KMS-11 (cell line): ENCODE measurements around the gene DOK5.

ENCODE experiments used
- H2AFZ ChIP-seq: fragments of 200-600 bp; sonication (generic); 2 replicates; pipeline ENCODE4 v1.6.1; 2016; ENCODE audit warnings: antibody characterized with exemption, mixed run types, low read depth
- H3K27ac ChIP-seq: fragments of 200-600 bp; sonication (generic); 2 replicates; pipeline ENCODE4 v1.6.1; 2016; ENCODE audit warnings: mild to moderate bottlenecking, mixed run types
- H3K27me3 ChIP-seq: fragments of 200-600 bp; sonication (generic); 2 replicates; pipeline ENCODE4 v1.6.1; 2017; ENCODE audit warnings: mild to moderate bottlenecking, low read depth, mixed run types, moderate library complexity; ENCODE audit not compliant: insufficient read depth
- H3K36me3 ChIP-seq: fragments of 200-600 bp; sonication (generic); 2 replicates; pipeline ENCODE4 v1.6.1; 2017; ENCODE audit warnings: mild to moderate bottlenecking, mixed run types; ENCODE audit not compliant: insufficient read depth
- H3K4me1 ChIP-seq: fragments of 200-600 bp; sonication (generic); 2 replicates; pipeline ENCODE4 v1.6.1; 2016; ENCODE audit warnings: mild to moderate bottlenecking, low read depth, mixed run types; ENCODE audit not compliant: poor library complexity, severe bottlenecking
- H3K4me2 ChIP-seq: fragments of 200-600 bp; sonication (generic); 2 replicates; pipeline ENCODE4 v1.7.0; 2016; ENCODE audit warnings: mild to moderate bottlenecking, mixed run types
- H3K4me3 ChIP-seq: fragments of 200-600 bp; sonication (generic); IDR thresholded peaks from 2 replicates; pipeline ENCODE4 v1.6.1; 2017; ENCODE audit warnings: low read depth, low read length, mixed read lengths; ENCODE audit not compliant: insufficient read depth
- H3K79me2 ChIP-seq: fragments of 200-600 bp; sonication (generic); 2 replicates; pipeline ENCODE4 v1.6.1; 2016; ENCODE audit warnings: low read depth, mixed run types; ENCODE audit not compliant: insufficient read depth
- H3K9ac ChIP-seq: fragments of 200-600 bp; sonication (generic); 2 replicates; pipeline ENCODE4 v1.6.1; 2016; ENCODE audit warnings: mild to moderate bottlenecking, mixed run types
- H4K20me1 ChIP-seq: fragments of 200-600 bp; sonication (generic); 2 replicates; pipeline ENCODE4 v1.6.1; 2016; ENCODE audit warnings: mild to moderate bottlenecking, mixed run types; ENCODE audit not compliant: insufficient read depth
- TF ChIP-seq, protein P1 (sequence below): fragments of 200-600 bp; sonication (generic); conservative IDR thresholded peaks from 2 replicates; pipeline ENCODE4 v1.6.1; 2017; ENCODE audit warnings: low read depth, mild to moderate bottlenecking, antibody characterized with exemption, low read length, moderate library complexity, mixed read lengths

Gene DOK5

DNA sequence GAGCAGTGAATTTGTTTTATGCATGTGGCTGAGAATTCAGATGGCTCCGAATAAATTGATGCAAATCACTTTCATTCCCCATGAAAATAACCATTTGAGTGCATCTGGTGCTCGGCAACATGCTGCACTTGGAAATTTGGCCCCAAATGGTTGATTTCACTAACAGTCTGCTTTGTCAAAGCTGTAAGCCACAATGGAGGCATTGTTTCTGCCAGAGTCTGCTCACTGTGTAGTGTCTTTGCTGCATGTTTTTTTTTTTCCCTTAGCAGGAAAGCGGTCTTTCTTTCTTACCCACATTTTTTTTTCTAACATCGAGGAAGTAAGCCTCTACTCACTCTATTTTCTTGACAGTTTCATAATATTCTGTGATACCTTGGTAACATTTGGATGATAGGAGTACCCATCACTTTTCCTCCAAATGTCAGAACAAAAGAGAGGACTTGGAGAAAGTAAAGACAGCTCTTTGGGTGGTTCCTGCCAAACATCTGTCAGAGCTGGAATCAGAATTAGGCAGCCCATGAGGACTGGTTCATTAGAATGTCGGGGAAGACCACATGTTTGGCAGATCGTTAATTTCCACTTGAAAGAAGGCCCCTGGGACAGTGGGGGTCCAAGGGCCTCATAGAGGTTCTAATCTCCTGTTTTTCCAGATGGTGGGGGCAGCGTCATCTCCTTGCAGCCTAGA, 149.5 kb downstream of the DOK5 start:
- TF ChIP-seq, protein P1, sequence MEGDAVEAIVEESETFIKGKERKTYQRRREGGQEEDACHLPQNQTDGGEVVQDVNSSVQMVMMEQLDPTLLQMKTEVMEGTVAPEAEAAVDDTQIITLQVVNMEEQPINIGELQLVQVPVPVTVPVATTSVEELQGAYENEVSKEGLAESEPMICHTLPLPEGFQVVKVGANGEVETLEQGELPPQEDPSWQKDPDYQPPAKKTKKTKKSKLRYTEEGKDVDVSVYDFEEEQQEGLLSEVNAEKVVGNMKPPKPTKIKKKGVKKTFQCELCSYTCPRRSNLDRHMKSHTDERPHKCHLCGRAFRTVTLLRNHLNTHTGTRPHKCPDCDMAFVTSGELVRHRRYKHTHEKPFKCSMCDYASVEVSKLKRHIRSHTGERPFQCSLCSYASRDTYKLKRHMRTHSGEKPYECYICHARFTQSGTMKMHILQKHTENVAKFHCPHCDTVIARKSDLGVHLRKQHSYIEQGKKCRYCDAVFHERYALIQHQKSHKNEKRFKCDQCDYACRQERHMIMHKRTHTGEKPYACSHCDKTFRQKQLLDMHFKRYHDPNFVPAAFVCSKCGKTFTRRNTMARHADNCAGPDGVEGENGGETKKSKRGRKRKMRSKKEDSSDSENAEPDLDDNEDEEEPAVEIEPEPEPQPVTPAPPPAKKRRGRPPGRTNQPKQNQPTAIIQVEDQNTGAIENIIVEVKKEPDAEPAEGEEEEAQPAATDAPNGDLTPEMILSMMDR, result no peak
- Histone ChIP-seq H4K20me1 (no peaks in the 10 kb centered on the region), H3K36me3 (no peaks in the 10 kb centered on the region), H2AFZ (no peak overlapping the region), H3K4me2 (no peak overlapping the region), H3K9ac (no peak overlapping the region), H3K4me3 (no peak overlapping the region), H3K27me3 (no peaks in the 10 kb centered on the region), H3K79me2 (no peaks in the 10 kb centered on the region), H3K4me1 (no peaks in the 10 kb centered on the region), H3K27ac (no peak overlapping the region)

DNA sequence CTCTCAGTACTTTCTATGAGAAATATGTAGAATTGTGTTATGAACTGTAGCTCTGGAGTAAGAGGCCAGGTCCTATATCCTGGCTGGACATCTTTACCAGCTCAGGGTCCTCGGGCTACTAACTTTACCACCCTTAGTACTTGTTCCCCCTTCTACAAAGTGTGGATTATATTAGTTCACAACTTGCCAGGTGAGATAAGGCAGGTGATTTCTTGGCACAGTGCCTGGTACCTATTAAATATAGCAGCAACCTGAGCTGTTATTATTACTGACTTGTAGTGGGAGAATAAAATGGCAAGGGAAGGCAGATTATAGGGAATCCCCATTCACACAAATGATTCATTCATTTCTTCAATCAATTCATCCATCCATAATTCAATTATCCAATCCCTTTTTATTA, 150.1 kb downstream of the DOK5 start:
- no peaks in the 10 kb centered on the region for H3K79me2 ChIP-seq
- TF ChIP-seq, protein P1, result no peak
- H3K4me2 ChIP-seq, result no peak overlapping the region
- no peaks in the 10 kb centered on the region for H3K36me3 ChIP-seq
- no peak overlapping the region for H3K4me3 ChIP-seq
- no peaks in the 10 kb centered on the region for H3K27me3 ChIP-seq
- H4K20me1 ChIP-seq, result no peaks in the 10 kb centered on the region
- no peak overlapping the region for H3K9ac ChIP-seq
- no peaks in the 10 kb centered on the region for H3K4me1 ChIP-seq
- H2AFZ ChIP-seq, result no peak overlapping the region
- H3K27ac ChIP-seq, result no peak overlapping the region

DNA sequence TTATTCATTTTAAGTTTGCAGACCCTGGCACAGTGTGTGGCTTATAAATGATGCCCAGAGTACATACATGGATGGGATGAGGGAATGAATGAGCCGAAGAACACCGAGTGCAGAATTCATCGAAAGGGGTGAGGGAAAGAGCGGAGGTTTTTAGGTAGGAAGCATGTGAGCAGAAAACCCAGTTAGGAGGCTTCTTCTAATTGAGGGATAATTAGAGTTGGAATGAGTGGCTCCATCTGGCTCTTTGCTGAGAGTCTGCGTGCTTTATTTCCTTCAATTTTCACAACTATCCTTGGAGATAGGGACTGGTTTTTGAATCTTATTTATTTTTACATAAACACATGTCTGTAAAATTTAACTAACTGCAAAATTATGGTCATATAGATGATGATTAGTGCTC, 150.7 kb downstream of the DOK5 start:
- H3K4me2 ChIP-seq, result no peak overlapping the region
- H3K4me3 ChIP-seq, result no peak overlapping the region
- H4K20me1 ChIP-seq, result no peaks in the 10 kb centered on the region
- H3K27me3 ChIP-seq, result no peaks in the 10 kb centered on the region
- no peak overlapping the region for H3K27ac ChIP-seq
- no peak overlapping the region for H3K9ac ChIP-seq
- no peaks in the 10 kb centered on the region for H3K79me2 ChIP-seq
- H3K36me3 ChIP-seq, result no peaks in the 10 kb centered on the region
- H2AFZ ChIP-seq, result no peak overlapping the region
- no peaks in the 10 kb centered on the region for H3K4me1 ChIP-seq
- TF ChIP-seq, protein P1, result no peak

DNA sequence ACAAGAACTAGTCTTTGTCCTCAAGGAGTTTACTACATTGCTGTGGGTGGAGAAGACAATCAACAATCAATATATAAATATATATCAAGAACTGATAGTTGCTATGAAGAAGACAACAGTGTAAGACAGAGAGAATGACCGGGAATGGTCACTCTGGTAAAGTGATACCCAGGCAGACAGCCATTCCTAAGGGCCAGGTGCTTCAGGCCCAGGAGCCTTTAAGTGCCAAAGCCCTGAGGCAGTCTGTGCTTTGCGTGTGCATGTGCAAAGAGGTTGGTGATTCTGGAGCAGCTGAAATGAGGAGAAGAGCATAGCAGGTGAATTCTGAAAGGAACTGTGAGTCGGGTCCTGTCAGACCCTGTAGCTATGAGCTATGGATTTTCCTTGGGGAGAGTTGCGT, 154.2 kb downstream of the DOK5 start:
- Histone ChIP-seq H3K9ac (no peak overlapping the region), H4K20me1 (no peaks in the 10 kb centered on the region), H3K79me2 (no peaks in the 10 kb centered on the region), H2AFZ (no peak overlapping the region), H3K4me2 (no peak overlapping the region), H3K4me1 (peaks cover 6% of the 10 kb centered on the region), H3K27ac (no peak overlapping the region), H3K4me3 (no peak overlapping the region), H3K27me3 (no peaks in the 10 kb centered on the region), H3K36me3 (no peaks in the 10 kb centered on the region)
- TF ChIP-seq, protein P1, result no peak
